Measurements from ENCODE around the gene TRPM5.

- TF ChIP-seq EZH2phosphoT487 (IDR thresholded peaks at IDR 0.05; ENCODE audit: borderline replicate concordance, low read depth, low read length) = no peak
- TF ChIP-seq CTCF (conservative IDR thresholded peaks at IDR 0.05; ENCODE audit: low read length) = no peak
Measured at GRCh38 chr11:2443881-2444820, at the start of gene TRPM5.

All from OCI-LY7 (cell line).